Parathyroid adenoma (tissue), 2 donors: ENCODE results near the gene TCF4.

Experiments
- H2AFZ ChIP-seq: fragments of 300-600 bp; sonication (generic); one replicate; pipeline ENCODE4 v1.7.0; 2017; ENCODE audit warnings: antibody characterized with exemption, mild to moderate bottlenecking
- H3K27ac ChIP-seq: fragments of 300-600 bp; sonication (generic); one replicate; pipeline ENCODE4 v1.7.0; 2017
- H3K27me3 ChIP-seq: fragments of 300-600 bp; sonication (generic); one replicate; pipeline ENCODE4 v1.7.0; 2017; ENCODE audit warnings: low read length; ENCODE audit not compliant: control insufficient read depth, insufficient read depth
- H3K36me3 ChIP-seq: fragments of 300-600 bp; sonication (generic); one replicate; pipeline ENCODE4 v1.7.0; 2017; ENCODE audit warnings: low read length; ENCODE audit not compliant: control insufficient read depth, insufficient read depth
- H3K4me1 ChIP-seq: fragments of 300-600 bp; sonication (generic); one replicate; pipeline ENCODE4 v1.7.0; 2017; ENCODE audit warnings: control low read depth
- H3K4me2 ChIP-seq: fragments of 300-600 bp; sonication (generic); one replicate; pipeline ENCODE4 v1.7.0; 2017; ENCODE audit warnings: low read length
- H3K4me3 ChIP-seq: fragments of 300-600 bp; sonication (generic); one replicate; pipeline ENCODE4 v1.7.0; 2017; ENCODE audit warnings: low read depth, low read length
- H3K79me2 ChIP-seq: fragments of 300-600 bp; sonication (generic); one replicate; pipeline ENCODE4 v1.7.0; 2017; ENCODE audit warnings: control low read depth
- H3K9ac ChIP-seq: fragments of 300-600 bp; sonication (generic); one replicate; pipeline ENCODE4 v1.7.0; 2017; ENCODE audit warnings: mild to moderate bottlenecking
- H3K9me3 ChIP-seq: fragments of 300-600 bp; sonication (generic); one replicate; pipeline ENCODE4 v1.7.0; 2017; ENCODE audit warnings: low read length; ENCODE audit not compliant: control insufficient read depth
- CTCF ChIP-seq: fragments of 300-600 bp; sonication (generic); IDR thresholded peaks from one replicate; pipeline ENCODE4 v1.7.0; 2017; ENCODE audit warnings: antibody characterized with exemption, mild to moderate bottlenecking
- donor health status: primary hyperparathyroidism.

Gene TCF4

DNA sequence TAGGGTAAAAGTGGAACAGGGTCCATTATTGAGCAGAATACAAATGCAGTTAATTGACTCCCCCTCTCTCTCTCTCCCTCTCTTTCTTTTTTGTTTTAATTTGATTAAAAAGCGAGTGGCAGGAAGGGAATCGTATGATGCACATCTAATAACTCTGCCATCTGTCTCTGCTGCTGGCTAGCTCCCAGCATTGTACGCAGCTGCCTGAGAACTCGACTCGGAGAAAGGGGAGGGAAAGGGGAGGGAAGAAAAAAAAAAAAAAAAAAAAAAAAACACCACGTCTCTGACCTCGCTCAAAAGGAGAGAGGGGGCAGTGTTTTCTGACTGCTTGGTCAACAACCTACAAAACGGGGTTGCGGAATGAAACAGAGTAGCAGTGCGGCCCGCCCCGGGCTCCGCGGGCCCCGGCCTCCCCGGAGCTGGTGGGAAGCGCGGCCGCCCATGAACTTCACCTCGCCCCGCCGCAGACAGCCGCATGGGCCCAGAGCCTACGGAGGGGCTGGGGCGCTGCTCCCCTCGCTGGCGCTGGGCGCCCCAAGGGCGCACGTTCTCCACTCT, 265.7 kb downstream of the TCF4 start:
- Histone ChIP-seq H3K4me3 (peak overlapping the region; percentile 64), H2AFZ (peak overlapping the region; percentile 67), H3K4me1 (peaks cover 4% of the 10 kb centered on the region), H3K4me2 (peak overlapping the region; percentile 77), H3K36me3 (no peaks in the 10 kb centered on the region), H3K27me3 (no peaks in the 10 kb centered on the region), H3K9me3 (no peaks in the 10 kb centered on the region), H3K9ac (no peak overlapping the region), H3K27ac (peak overlapping the region; percentile 54), H3K79me2 (no peaks in the 10 kb centered on the region)
- peak; percentile 21 for TF ChIP-seq CTCF

GRCh38 chr18:55321265-55322177, 266.5 kb downstream of the TCF4 start:
- Histone ChIP-seq H3K27me3 (no peaks in the 10 kb centered on the region), H3K27ac (peak overlapping the region; percentile 54), H3K9ac (no peak overlapping the region), H3K79me2 (no peaks in the 10 kb centered on the region), H3K36me3 (no peaks in the 10 kb centered on the region), H3K4me1 (peaks cover 4% of the 10 kb centered on the region), H3K4me3 (peak overlapping the region; percentile 64), H3K9me3 (no peaks in the 10 kb centered on the region), H3K4me2 (peak overlapping the region; percentile 77), H2AFZ (peak overlapping the region; percentile 67)
- TF ChIP-seq CTCF: no peak

GRCh38 chr18:55320424-55321264, 267.3 kb downstream of the TCF4 start:
- Histone ChIP-seq H3K27ac (peak overlapping the region; percentile 54), H3K79me2 (no peaks in the 10 kb centered on the region), H3K9me3 (no peaks in the 10 kb centered on the region), H3K4me3 (peak overlapping the region; percentile 64), H3K36me3 (no peaks in the 10 kb centered on the region), H3K27me3 (no peaks in the 10 kb centered on the region), H3K4me2 (peak overlapping the region; percentile 77), H2AFZ (peak overlapping the region; percentile 67), H3K9ac (no peak overlapping the region), H3K4me1 (no peaks in the 10 kb centered on the region)
- no peak for TF ChIP-seq CTCF

DNA sequence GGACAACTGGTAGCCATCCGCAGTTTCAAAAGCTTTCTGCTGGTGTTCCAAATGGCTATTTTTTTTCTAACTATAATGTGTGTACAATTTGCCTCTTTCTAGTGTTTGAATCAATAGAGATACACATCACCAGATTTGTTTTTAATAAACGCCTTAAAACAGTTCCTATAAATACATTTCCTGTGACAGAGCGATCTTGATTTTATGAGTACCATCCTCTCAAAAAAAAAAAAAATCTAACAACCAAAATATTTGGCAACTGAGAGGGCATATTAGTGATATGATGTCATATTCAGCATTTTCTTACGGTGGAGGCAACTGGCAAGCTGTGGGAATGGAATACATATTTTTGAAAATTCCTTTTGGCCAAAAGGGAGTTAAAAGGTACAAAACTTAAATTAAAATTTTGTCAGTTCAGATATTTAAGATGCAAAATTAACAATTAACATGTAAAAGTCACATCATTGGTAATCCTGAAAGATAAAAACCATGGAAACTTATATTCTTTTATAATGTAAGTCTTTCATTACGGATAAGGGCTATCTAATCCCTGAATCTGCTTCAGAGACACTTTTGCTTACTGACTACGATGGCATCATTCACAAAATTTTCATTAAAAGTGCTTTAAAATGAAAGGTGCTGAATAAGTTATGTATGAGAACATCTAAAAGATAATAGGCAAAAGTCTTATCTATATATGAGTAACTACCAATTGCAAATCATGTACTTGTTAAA, 268.4 kb downstream of the TCF4 start:
- H3K4me3 ChIP-seq: peak overlapping the region; percentile 64
- no peak overlapping the region for H3K9ac ChIP-seq
- no peaks in the 10 kb centered on the region for H3K9me3 ChIP-seq
- H3K27ac ChIP-seq: peak overlapping the region; percentile 13
- no peak for TF ChIP-seq CTCF
- no peaks in the 10 kb centered on the region for H3K79me2 ChIP-seq
- no peak overlapping the region for H2AFZ ChIP-seq
- no peaks in the 10 kb centered on the region for H3K4me1 ChIP-seq
- H3K36me3 ChIP-seq: no peaks in the 10 kb centered on the region
- H3K27me3 ChIP-seq: no peaks in the 10 kb centered on the region
- peak overlapping the region; percentile 34 for H3K4me2 ChIP-seq
